ENCODE results near the gene CHRNA9. TPM values are rescaled to one million over a fixed set of nuclear protein-coding genes. Genes with fewer than 3 reads are reported as not detected.

Gene CHRNA9
- total RNA-seq, 1 donor from 2014 or later: not detected

- H3K4me3 ChIP-seq (ENCODE audit: low read length in 3 of 3): no peak overlapping the region
- H3K9ac ChIP-seq (ENCODE audit: low read depth in 1 of 3, low read length in 3 of 3): no peak overlapping the region
- no peaks in the 10 kb centered on the region for H3K4me1 ChIP-seq (ENCODE audit: control insufficient read depth in 3 of 3, insufficient read depth in 3 of 3, low read length in 3 of 3)
- H3K36me3 ChIP-seq (ENCODE audit: control insufficient read depth in 3 of 3, insufficient read depth in 3 of 3, low read length in 3 of 3): no peaks in the 10 kb centered on the region
- no peak overlapping the region for H3K27ac ChIP-seq (ENCODE audit: low read depth, low read length)
- H3K9me3 ChIP-seq (ENCODE audit: control insufficient read depth in 3 of 3, low read length in 3 of 3): peaks cover 0 to 4% (median 0%) of the 10 kb centered on the region in 3 donors
- H3K27me3 ChIP-seq (ENCODE audit: control insufficient read depth in 3 of 3, insufficient read depth in 3 of 3, low read length in 3 of 3): no peaks in the 10 kb centered on the region
These were observed 36.0 kb upstream of the CHRNA9 start for GRCh38 chr4:40299126-40299525.

- no peak overlapping the region for H3K4me3 ChIP-seq (ENCODE audit: low read length in 3 of 3)
- H3K4me1 ChIP-seq (ENCODE audit: control insufficient read depth in 3 of 3, insufficient read depth in 3 of 3, low read length in 3 of 3): no peaks in the 10 kb centered on the region
- no peak overlapping the region for H3K9ac ChIP-seq (ENCODE audit: low read depth in 1 of 3, low read length in 3 of 3)
- peaks cover 0 to 4% (median 2%) of the 10 kb centered on the region in 3 donors for H3K9me3 ChIP-seq (ENCODE audit: control insufficient read depth in 3 of 3, low read length in 3 of 3)
- no peaks in the 10 kb centered on the region for H3K27me3 ChIP-seq (ENCODE audit: control insufficient read depth in 3 of 3, insufficient read depth in 3 of 3, low read length in 3 of 3)
- H3K27ac ChIP-seq (ENCODE audit: low read depth, low read length): no peak overlapping the region
- H3K36me3 ChIP-seq (ENCODE audit: control insufficient read depth in 3 of 3, insufficient read depth in 3 of 3, low read length in 3 of 3): no peaks in the 10 kb centered on the region
These were observed 35.3 kb upstream of the CHRNA9 start for GRCh38 chr4:40299811-40300292.

- H3K27ac ChIP-seq (ENCODE audit: low read depth, low read length): no peak overlapping the region
- no peaks in the 10 kb centered on the region for H3K4me1 ChIP-seq (ENCODE audit: control insufficient read depth in 3 of 3, insufficient read depth in 3 of 3, low read length in 3 of 3)
- H3K9me3 ChIP-seq (ENCODE audit: control insufficient read depth in 3 of 3, low read length in 3 of 3): peaks cover 0 to 2% (median 0%) of the 10 kb centered on the region in 3 donors
- no peaks in the 10 kb centered on the region for H3K36me3 ChIP-seq (ENCODE audit: control insufficient read depth in 3 of 3, insufficient read depth in 3 of 3, low read length in 3 of 3)
- H3K9ac ChIP-seq (ENCODE audit: low read depth in 1 of 3, low read length in 3 of 3): no peak overlapping the region
- no peak overlapping the region for H3K4me3 ChIP-seq (ENCODE audit: low read length in 3 of 3)
- no peaks in the 10 kb centered on the region for H3K27me3 ChIP-seq (ENCODE audit: control insufficient read depth in 3 of 3, insufficient read depth in 3 of 3, low read length in 3 of 3)
These were observed 34.6 kb upstream of the CHRNA9 start for GRCh38 chr4:40300371-40301162.

GRCh38 chr4:40301603-40302002 is 33.5 kb upstream of the CHRNA9 start:
- Histone ChIP-seq H3K27ac (ENCODE audit: low read depth, low read length) (no peak overlapping the region), H3K4me1 (ENCODE audit: control insufficient read depth in 3 of 3, insufficient read depth in 3 of 3, low read length in 3 of 3) (no peaks in the 10 kb centered on the region), H3K9ac (ENCODE audit: low read depth in 1 of 3, low read length in 3 of 3) (no peak overlapping the region), H3K36me3 (ENCODE audit: control insufficient read depth in 3 of 3, insufficient read depth in 3 of 3, low read length in 3 of 3) (no peaks in the 10 kb centered on the region), H3K4me3 (ENCODE audit: low read length in 3 of 3) (no peak overlapping the region), H3K9me3 (ENCODE audit: control insufficient read depth in 3 of 3, low read length in 3 of 3) (peaks cover 0 to 2% (median 0%) of the 10 kb centered on the region in 3 donors), H3K27me3 (ENCODE audit: control insufficient read depth in 3 of 3, insufficient read depth in 3 of 3, low read length in 3 of 3) (no peaks in the 10 kb centered on the region)

- peaks cover 0 to 3% (median 0%) of the 10 kb centered on the region in 3 donors for H3K4me1 ChIP-seq (ENCODE audit: control insufficient read depth in 3 of 3, insufficient read depth in 3 of 3, low read length in 3 of 3)
- no peak overlapping the region for H3K27ac ChIP-seq (ENCODE audit: low read depth, low read length)
- no peak overlapping the region for H3K4me3 ChIP-seq (ENCODE audit: low read length in 3 of 3)
- no peaks in the 10 kb centered on the region for H3K36me3 ChIP-seq (ENCODE audit: control insufficient read depth in 3 of 3, insufficient read depth in 3 of 3, low read length in 3 of 3)
- no peak overlapping the region for H3K9ac ChIP-seq (ENCODE audit: low read depth in 1 of 3, low read length in 3 of 3)
- no peaks in the 10 kb centered on the region for H3K27me3 ChIP-seq (ENCODE audit: control insufficient read depth in 3 of 3, insufficient read depth in 3 of 3, low read length in 3 of 3)
- H3K9me3 ChIP-seq (ENCODE audit: control insufficient read depth in 3 of 3, low read length in 3 of 3): peaks cover 0 to 2% (median 0%) of the 10 kb centered on the region in 3 donors
These were observed 31.4 kb upstream of the CHRNA9 start for GRCh38 chr4:40303751-40304150.

GRCh38 chr4:40305328-40306170 is 29.6 kb upstream of the CHRNA9 start:
- no peak overlapping the region for H3K4me3 ChIP-seq (ENCODE audit: low read length in 3 of 3)
- no peak overlapping the region for H3K27ac ChIP-seq (ENCODE audit: low read depth, low read length)
- H3K9me3 ChIP-seq (ENCODE audit: control insufficient read depth in 3 of 3, low read length in 3 of 3): peaks cover 0 to 2% (median 0%) of the 10 kb centered on the region in 3 donors
- no peak overlapping the region for H3K9ac ChIP-seq (ENCODE audit: low read depth in 1 of 3, low read length in 3 of 3)
- no peaks in the 10 kb centered on the region for H3K36me3 ChIP-seq (ENCODE audit: control insufficient read depth in 3 of 3, insufficient read depth in 3 of 3, low read length in 3 of 3)
- peaks cover 0 to 9% (median 2%) of the 10 kb centered on the region in 3 donors for H3K4me1 ChIP-seq (ENCODE audit: control insufficient read depth in 3 of 3, insufficient read depth in 3 of 3, low read length in 3 of 3)
- H3K27me3 ChIP-seq (ENCODE audit: control insufficient read depth in 3 of 3, insufficient read depth in 3 of 3, low read length in 3 of 3): no peaks in the 10 kb centered on the region

GRCh38 chr4:40306226-40306625 is 28.9 kb upstream of the CHRNA9 start:
- Histone ChIP-seq H3K4me1 (ENCODE audit: control insufficient read depth in 3 of 3, insufficient read depth in 3 of 3, low read length in 3 of 3) (peaks cover 0 to 9% (median 2%) of the 10 kb centered on the region in 3 donors), H3K4me3 (ENCODE audit: low read length in 3 of 3) (no peak overlapping the region), H3K27me3 (ENCODE audit: control insufficient read depth in 3 of 3, insufficient read depth in 3 of 3, low read length in 3 of 3) (no peaks in the 10 kb centered on the region), H3K9me3 (ENCODE audit: control insufficient read depth in 3 of 3, low read length in 3 of 3) (peaks cover 0 to 2% (median 0%) of the 10 kb centered on the region in 3 donors), H3K9ac (ENCODE audit: low read depth in 1 of 3, low read length in 3 of 3) (no peak overlapping the region), H3K27ac (ENCODE audit: low read depth, low read length) (no peak overlapping the region), H3K36me3 (ENCODE audit: control insufficient read depth in 3 of 3, insufficient read depth in 3 of 3, low read length in 3 of 3) (no peaks in the 10 kb centered on the region)

GRCh38 chr4:40306976-40307375 is 28.2 kb upstream of the CHRNA9 start:
- H3K4me1 ChIP-seq (ENCODE audit: control insufficient read depth in 3 of 3, insufficient read depth in 3 of 3, low read length in 3 of 3): peaks cover 0 to 9% (median 2%) of the 10 kb centered on the region in 3 donors
- H3K36me3 ChIP-seq (ENCODE audit: control insufficient read depth in 3 of 3, insufficient read depth in 3 of 3, low read length in 3 of 3): no peaks in the 10 kb centered on the region
- no peak overlapping the region for H3K9ac ChIP-seq (ENCODE audit: low read depth in 1 of 3, low read length in 3 of 3)
- H3K27me3 ChIP-seq (ENCODE audit: control insufficient read depth in 3 of 3, insufficient read depth in 3 of 3, low read length in 3 of 3): no peaks in the 10 kb centered on the region
- H3K4me3 ChIP-seq (ENCODE audit: low read length in 3 of 3): no peak overlapping the region
- peaks cover 0 to 2% (median 0%) of the 10 kb centered on the region in 3 donors for H3K9me3 ChIP-seq (ENCODE audit: control insufficient read depth in 3 of 3, low read length in 3 of 3)
- no peak overlapping the region for H3K27ac ChIP-seq (ENCODE audit: low read depth, low read length)

GRCh38 chr4:40307627-40308497 is 27.3 kb upstream of the CHRNA9 start:
- Histone ChIP-seq H3K4me1 (ENCODE audit: control insufficient read depth in 3 of 3, insufficient read depth in 3 of 3, low read length in 3 of 3) (peaks cover 0 to 9% (median 2%) of the 10 kb centered on the region in 3 donors), H3K9me3 (ENCODE audit: control insufficient read depth in 3 of 3, low read length in 3 of 3) (peaks cover 0 to 2% (median 0%) of the 10 kb centered on the region in 3 donors), H3K27ac (ENCODE audit: low read depth, low read length) (peak overlapping the region; percentile 25), H3K4me3 (ENCODE audit: low read length in 3 of 3) (no peak overlapping the region), H3K27me3 (ENCODE audit: control insufficient read depth in 3 of 3, insufficient read depth in 3 of 3, low read length in 3 of 3) (no peaks in the 10 kb centered on the region), H3K9ac (ENCODE audit: low read depth in 1 of 3, low read length in 3 of 3) (no peak overlapping the region), H3K36me3 (ENCODE audit: control insufficient read depth in 3 of 3, insufficient read depth in 3 of 3, low read length in 3 of 3) (no peaks in the 10 kb centered on the region)
